C1 segment of cervical spinal cord (tissue), 14 donors: ENCODE measurements around the gene PAFAH1B2.
A peak's percentile ranks its signal among the peaks of the same experiment; 100 is the strongest.
"Not testable (repeated sequence)": the region's sequence is repeated elsewhere in the genome, so short reads cannot be mapped to it uniquely, and the experiment has no call there.

Source experiments
- DNase-seq, 14 donors: peaks; one replicate each; lab custom pipeline; 2025; lab: John Stamatoyannopoulos, UW

PAFAH1B2 gene

DNA sequence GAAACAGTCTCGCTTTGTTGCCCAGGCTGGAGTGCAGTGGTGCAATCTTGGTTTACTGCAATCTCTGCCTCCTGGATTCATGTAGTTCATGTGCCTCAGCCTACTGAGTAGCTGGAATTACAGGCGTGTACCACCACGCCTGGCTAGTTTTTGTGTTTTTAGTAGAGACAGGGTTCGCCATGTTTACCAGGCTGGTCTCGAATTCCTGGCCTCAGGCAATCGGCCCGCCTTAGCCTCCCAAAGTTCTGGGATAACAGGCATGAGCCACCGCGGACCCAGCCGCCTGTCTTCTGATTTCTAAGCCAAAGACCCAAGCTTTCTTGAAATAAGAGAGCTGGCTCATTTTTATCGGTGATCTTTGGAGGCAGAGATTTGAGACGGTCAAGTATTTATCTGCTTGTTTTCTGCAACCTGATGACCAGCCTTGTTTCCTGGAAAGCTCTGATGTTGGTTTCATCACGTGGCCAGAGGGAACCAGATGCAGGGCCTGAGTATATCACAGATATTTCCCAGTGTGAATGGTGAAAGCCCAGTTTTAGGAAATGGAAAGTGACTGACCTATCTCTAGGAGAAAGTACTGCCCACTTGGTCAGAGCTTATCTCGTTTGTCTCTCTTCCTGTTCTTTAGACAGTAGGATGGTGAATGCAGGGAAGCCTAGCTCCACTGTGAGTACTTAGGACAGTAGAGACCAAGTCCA is 28.8 kb downstream of the PAFAH1B2 start:
- DNase-seq, result no peak

DNA sequence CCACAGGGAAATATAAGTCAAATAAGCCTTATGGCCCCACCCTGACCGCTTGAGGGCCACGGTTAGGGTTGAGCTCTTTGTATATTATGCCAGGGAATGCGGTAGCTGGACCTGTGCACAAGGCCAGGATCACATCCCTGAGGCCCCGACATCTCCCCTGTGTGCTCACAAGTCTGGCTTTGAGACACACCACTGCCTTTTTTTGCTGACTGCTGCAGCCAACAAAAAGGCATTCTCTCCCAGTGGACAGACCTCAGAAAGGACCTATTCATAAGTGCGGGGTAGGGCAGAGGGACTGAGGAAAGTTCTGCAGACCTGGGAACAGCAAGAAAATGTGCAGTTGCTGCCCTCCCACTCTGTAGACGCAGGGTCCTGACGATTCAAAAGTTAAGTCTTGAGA is 31.0 kb downstream of the PAFAH1B2 start:
- DNase-seq, result peak in 5 of 14 donors; percentile 25 to 41 (median 38)

DNA sequence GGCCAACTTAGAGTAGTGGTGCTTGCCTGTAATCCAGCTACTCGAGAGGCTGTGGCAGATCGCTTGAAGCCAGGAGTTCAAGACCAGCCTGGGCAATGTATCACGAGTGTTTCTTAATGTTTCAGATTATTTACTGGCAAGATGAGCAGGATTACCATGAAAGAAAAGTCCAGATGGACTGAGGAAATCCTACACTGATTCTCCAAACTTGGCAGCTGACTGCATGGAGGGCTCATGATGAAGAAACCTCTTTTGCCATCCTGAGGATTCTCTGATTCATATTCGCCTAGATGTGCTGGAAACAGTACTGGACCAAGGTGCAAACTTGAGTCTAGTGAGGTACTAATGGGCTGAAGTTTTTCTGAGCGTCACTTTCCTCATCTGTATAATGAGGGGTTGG is 31.7 kb downstream of the PAFAH1B2 start:
- DNase-seq, result no peak

DNA sequence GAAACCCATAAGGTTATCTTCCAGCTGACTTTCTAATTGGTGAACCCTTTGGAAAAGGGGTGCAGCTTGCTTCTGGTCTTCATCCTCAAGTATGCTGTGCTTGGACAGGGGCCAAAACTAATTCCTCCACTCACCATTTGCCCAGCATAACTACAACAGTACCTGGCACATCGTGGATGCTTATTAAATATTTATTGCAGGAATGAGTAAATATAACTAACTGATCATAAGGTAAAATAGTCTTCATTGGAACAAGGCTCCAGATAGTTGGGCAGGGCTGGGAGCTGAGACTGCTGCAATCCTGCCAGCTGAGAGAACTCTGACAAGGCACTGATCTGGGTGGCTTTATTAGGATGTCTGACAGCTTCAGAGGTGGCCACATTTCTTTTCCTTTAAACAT is 32.1 kb downstream of the PAFAH1B2 start:
- no peak for DNase-seq

DNA sequence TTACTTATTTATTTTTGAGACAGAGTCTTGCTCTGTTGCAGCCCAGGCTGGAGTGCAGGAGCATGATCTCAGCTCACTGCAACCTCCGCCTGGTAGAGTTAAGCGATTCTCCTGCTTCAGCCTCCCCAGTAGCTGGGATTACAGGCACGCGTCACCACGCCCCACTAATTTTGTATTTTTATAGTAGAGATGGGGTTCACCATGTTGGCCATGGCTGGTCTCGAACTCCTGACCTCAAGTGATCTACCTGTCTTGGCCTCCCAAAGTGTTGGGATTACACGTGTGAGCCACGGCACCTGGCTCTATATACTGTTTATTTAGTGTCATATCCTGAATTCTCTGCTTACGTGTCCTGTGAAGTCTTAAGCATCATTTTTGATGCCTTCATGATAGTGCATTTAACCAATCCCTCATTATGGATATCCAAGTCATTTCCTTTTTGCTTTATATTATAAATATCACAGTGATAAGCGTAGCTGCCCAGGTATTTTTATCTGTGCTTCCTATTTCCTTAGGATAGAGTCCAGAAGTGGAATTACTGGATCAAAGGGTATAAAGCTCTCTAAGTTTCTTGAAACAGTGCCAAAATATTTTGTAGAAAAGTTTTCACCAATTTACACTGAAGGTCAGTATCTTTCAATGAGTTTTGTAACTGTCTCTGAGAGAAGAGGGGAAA is 33.6 kb downstream of the PAFAH1B2 start:
- no peak for DNase-seq

DNA sequence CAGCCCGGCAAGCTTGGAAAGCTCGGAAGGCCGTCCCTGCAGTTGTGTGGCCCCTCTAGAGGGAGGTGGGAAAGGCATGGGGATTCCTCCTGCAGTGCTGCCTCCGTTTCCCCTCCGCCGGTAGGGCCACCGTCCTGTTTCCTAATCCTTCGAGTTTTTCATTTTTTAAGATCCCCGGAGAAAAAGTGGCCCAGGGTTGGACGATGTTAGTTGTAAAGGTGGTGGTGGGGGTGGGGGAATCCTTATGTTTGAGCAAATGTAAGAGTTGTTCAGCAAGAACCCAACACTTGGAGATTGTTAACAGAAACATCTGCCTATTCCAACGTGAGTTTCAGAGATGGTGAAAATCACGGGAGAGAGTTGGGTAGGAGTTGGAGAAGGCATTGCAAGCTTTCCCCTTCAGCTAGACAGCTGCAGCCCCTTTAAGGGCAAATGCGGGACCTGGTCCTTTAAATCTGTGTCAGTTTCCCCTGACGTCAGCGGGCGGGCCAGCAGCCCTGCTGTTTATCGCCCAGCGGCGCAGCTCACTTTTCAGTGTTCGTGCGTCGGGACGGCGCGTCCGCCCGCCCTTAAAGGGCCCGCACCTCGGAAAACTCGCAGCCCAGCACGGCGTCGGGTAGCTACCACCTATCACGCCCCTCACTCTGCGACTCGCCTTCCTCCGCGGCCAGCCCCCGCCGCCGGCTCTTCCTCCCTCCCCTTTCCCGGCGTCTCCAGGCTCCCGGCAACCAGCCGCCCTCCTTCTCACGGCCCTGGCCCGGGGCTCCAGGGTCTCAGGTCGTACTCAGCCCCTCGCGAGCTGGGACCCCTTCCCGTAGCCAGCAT is 34.3 kb downstream of the PAFAH1B2 start, which contains the start of gene SIDT2:
SIDT2 (plus strand) TSS at position 534 of the 825 bp plus-strand sequence. CDS start 521 bp downstream, outside the sequence.
- DNase-seq, result peak; percentile 46 to 94 (median 85)

DNA sequence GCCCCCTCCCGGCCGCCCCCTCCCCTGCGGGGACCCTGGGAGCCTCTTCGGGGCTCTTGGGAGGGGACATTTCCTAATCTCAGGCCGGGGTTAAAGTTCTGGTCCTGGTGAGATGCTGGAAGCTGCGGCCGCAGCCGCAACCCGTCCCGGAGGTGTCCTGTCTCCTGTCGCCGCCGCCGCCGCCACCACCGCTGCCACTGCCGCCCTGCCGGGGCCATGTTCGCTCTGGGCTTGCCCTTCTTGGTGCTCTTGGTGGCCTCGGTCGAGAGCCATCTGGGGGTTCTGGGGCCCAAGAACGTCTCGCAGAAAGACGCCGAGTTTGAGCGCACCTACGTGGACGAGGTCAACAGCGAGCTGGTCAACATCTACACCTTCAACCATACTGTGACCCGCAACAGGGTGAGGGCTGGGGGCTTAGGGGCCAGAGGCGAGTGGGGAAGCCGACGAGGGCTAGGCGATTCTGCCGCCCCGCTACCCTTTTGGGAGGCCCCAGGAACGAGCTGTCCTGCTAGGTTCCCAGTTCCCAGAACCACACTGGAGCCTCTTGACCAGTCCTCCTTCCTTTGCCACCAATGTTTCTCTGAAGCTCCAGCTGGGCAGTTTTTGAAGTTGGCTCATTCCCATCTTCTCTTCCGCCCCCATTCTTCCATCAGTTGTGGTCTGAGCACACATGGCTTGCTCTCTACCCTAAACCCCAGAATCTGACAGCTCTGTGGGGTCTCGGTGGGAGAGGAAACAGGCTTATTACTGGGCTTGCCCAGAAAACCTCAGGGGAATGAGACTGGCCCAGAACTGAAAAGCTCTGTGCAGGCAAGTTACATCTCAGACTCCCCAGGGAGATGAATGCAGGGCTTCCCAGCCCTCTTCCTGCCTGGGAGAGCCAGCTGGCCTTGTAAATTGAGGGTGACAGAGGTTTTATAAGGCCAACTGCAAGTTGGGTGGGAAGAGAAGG is 35.2 kb downstream of the PAFAH1B2 start:
- peak in 6 of 14 donors; percentile 47 to 69 (median 58) for DNase-seq

DNA sequence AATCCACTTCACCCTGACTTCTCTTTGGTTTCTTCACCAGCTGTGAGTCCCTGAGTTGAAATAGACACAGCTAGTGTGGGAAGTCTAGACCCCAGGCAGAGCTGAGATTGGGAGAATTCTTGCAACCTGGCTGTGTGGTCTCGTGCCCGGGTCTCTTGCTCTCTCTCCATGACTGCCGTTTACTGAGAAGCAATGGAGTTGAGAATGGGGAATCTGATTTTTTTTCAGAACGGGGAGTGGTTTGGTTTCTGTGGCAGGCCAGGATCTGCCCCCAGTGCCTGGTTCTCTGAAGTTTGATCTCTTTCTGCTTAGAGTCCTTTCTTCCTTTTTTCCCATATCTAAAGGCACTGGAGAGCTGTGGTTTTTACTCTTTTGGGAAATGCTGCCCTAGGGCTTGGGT is 35.9 kb downstream of the PAFAH1B2 start:
- DNase-seq, result no peak

DNA sequence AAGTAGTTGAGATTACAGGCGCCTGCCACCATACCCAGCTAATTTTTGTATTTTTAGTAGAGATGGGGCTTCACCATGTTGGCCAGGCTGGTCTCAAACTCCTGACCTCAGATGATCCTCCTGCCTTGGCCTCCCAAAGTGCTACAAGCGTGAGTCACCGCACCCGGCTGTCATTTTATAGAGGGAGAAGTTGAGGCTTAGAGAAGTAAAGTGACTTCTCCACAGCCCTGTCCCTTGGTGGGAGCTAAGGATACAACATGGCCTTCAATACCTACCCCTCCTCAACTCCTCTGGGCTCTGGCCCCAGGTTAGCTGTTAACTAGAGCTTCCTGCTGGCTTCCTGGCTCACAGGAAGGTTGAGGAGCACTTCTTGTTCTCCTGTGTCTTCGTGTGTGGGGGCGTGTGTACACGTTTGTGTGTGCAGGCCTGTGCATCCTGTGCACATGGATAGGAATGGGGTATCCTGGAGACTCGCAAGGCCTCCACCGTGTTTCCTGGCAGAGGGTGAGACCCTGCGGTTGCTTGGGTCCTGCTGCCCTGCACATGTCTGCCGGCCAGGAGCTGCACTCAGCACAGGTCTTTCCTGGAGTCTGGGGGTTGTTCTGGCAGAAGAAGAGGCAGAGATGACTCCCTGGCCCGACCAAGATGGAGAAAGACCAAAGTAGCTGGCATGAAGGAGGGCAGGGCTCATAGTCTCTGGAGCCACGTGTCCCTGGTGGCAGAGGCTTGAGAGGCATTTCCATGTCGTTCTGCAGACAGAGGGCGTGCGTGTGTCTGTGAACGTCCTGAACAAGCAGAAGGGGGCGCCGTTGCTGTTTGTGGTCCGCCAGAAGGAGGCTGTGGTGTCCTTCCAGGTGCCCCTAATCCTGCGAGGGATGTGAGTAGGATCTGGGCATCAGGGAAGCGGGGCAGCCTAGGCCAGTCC is 36.8 kb downstream of the PAFAH1B2 start:
- peak in 10 of 14 donors; percentile 20 to 73 (median 50) for DNase-seq

DNA sequence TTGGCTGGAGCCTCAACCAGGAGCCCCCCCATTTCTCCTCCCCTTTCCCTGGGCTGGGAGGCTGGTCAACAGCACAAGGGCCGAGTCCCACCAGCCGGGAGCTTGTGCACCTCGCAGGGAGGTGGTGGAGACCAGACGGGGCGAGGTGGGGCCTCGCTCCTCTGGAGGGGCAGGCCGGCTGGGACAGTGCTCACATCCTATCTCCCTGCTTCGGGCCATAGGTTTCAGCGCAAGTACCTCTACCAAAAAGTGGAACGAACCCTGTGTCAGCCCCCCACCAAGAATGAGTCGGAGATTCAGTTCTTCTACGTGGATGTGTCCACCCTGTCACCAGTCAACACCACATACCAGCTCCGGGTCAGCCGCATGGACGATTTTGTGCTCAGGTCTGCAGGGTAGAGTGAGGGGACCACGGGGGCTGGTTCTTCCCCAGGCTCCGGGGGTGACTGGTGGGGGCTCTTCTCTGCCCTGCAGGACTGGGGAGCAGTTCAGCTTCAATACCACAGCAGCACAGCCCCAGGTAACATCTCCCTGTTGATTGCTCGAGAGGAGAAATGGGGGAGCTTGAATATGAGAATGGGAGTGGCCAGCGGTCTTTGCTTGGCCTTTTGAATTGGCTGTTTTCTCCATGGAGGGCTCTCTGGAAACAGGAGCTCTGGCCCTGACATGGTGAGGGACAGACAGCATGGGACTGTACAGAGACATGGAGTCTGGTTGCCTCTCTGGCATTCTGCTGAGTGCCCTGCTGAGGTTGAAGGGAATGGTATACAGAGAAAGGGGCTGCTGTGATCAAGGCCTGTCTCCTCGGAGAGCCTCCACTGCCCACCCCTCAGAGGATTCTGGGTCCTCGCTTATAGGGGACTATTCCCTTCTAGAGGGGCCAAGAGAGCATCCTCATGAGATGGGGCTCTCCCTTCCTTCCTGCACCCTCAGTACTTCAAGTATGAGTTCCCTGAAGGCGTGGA is 37.8 kb downstream of the PAFAH1B2 start:
- DNase-seq, result no peak

DNA sequence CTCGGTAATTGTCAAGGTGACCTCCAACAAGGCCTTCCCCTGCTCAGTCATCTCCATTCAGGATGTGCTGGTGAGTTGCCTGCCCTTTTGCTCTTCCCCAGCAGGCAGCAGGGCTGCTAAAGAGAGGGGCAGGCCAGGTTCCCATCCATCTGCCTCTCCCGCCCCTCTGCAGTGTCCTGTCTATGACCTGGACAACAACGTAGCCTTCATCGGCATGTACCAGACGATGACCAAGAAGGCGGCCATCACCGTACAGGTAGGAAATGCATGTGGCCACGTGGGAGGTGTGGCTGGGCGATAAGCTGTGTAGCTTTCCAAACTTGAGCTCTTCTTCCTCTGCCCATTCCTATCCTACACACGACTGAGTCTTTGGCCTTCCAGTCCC is 38.5 kb downstream of the PAFAH1B2 start:
- no peak for DNase-seq

DNA sequence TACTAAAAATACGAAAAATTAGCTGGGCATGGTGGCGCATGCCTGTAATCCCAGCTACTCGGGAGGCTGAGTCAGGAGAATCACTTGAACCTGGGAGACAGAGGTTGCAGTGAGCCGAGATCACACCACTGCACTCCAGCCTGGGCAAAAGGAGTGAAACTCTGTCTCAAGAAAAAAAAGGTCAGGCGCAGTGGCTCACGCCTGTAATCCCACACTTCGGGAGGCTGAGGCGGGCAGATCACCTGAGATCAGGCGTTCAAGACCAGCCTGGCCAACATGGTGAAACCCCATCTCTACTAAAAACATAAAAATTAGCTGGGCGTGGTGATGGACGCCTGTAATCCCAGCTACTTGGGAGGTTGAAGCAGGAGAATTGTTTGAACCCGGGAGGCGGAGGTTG is 39.1 kb downstream of the PAFAH1B2 start:
- DNase-seq, result not testable (repeated sequence)

DNA sequence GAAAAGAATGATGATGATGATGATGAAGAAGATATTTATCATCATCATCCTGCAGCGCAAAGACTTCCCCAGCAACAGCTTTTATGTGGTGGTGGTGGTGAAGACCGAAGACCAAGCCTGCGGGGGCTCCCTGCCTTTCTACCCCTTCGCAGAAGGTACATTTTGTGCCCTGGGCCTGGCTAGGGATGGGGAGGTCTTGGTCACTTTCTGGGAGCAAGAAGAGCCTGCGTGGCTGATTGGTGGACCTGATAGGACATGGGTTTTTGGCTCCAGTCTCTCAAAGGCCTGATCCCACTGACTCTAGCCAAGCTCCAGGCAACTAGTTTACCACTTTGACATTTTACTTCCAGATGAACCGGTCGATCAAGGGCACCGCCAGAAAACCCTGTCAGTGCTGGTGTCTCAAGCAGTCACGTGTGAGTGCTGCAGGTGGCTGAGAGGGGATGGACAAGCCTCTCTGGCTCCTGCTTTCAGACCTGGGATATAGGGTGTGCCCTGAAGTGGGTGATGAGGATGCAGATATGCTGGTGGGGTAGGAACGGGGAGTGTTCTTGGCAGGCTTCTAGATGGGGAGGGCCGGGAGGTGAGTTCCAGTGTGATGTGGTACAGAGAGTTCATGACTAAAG is 39.8 kb downstream of the PAFAH1B2 start:
- no peak for DNase-seq

DNA sequence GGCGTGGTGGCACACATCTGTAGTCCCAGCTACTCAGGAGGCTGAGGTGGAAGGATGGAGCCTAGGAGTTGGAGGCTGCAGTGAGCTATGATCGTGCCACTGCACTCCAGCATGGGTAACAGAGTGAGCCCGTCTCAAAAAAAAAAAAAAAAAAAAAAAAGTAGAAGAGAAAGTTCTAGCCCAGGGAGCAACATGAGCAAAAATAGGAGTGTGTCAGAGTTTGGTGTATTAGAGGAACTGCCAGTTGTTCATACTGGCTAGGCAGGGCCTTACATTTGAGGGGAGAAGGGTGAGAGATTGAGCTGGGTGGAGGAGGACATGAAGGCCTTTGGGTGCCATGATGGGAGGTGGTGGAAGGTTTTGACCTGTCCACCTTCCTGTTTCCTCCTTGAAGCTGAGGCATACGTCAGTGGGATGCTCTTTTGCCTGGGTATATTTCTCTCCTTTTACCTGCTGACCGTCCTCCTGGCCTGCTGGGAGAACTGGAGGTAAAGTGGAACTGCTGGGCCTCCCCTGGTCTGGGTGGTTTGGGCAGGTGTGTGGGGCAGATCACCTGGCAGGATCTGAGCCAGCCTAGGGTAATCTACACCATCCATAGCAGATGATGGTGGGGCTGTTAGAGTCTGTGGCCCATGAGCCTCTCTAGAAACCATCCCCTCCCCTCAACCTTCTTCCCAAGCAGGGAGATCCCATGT is 41.8 kb downstream of the PAFAH1B2 start:
- DNase-seq, result no peak

DNA sequence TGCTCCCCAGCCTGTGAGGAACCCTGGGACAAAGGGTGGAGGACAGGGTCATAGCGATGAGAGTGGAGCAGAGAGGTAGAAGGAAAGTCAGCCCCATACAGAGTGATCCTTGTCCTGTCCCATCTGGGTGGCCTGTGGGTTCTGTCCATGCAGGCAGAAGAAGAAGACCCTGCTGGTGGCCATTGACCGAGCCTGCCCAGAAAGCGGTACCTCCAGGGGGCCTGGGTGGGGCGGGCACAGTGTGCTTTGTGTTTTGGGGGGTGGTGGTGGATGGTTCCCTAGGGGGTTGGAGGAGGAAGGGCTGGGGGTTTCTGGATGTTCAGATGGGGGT is 42.3 kb downstream of the PAFAH1B2 start:
- DNase-seq, result no peak

DNA sequence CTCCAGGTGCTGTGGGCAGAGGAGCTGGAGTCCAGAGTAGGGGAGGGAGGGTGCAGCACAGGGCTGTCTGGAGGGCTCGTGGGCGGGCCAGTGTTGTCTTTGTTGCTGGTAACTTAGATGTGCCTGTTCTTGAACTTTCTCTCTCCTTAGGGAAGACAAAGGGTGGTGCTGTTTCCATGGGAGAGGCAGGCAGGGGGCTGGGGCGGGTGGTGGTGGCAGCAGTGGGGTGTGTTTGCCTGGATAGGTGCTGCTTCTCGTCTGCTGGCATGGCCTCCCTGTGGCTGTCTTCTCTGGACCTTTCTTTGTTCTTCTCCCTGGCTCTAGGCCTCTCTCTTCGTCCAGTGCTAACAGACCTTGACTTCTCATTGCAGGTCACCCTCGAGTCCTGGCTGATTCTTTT is 42.9 kb downstream of the PAFAH1B2 start:
- DNase-seq, result no peak

DNA sequence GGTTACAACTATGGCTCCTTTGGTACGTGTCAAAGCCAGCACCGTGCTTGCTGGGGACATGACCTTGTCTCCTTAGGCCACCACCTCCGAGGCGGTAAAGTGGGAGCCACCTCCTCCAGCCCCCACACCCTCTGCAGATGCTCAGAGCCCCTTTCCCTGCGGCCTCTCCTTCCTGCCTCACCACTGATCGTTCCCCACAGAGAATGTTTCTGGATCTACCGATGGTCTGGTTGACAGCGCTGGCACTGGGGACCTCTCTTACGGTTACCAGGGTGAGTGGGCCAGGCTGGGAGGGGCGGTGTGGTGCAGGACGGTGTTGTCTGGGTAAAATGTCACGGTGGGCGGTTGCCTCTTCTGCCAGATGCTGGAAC is 43.3 kb downstream of the PAFAH1B2 start:
- no peak for DNase-seq
